IMR-90 (cell line): ENCODE measurements around the gene DUSP22. TPM values are rescaled to one million over a fixed set of nuclear protein-coding genes. Genes with fewer than 3 reads are reported as not detected.

Source experiments
- ATAC-seq: fragments of 200-7000 bp; cut with Tn5 transposase; 2 replicates; pipeline ENCODE4 v1.9.1; 2020; ENCODE audit warnings: low read depth, mild to moderate bottlenecking, moderate library complexity
- BruUV-seq: library from RNA; stranded (reverse); fragments of 400-500 nt; replicated peaks from 2 replicates; lab custom pipeline; 2021; lab: Mats Ljungman, UMichigan
- CTCF ChIA-PET: fragments of 300-600 bp; formaldehyde crosslinking; extraction: SDS; loops from one replicate; lab custom pipeline; 2021; ENCODE audit warnings: antibody characterized with exemption; lab: Yijun Ruan, JAX
- POLR2A ChIA-PET: fragments of 300-600 bp; sonication (Branson Sonifier 250); formaldehyde crosslinking; loops from one replicate; lab custom pipeline; 2022; ENCODE audit warnings: antibody characterized with exemption; ENCODE audit not compliant: unreplicated experiment; lab: Charles Lee
- DNase-seq: peaks from one replicate; pipeline ENCODE4 v3.0.0; 2013
- H2AFZ ChIP-seq: replicated peaks from 2 replicates; pipeline ENCODE3; 2013; ENCODE audit warnings: low read length, mild to moderate bottlenecking; ENCODE audit not compliant: poor library complexity
- H2AK5ac ChIP-seq: 2 replicates; pipeline ENCODE4 v1.6.1; 2013; ENCODE audit warnings: low read depth, low read length, inconsistent platforms
- H2AK9ac ChIP-seq: replicated peaks from 2 replicates; pipeline ENCODE3; 2013; ENCODE audit warnings: mild to moderate bottlenecking, low read depth, low read length, moderate library complexity; ENCODE audit not compliant: poor library complexity
- H2BK120ac ChIP-seq: 2 replicates; pipeline ENCODE4 v1.6.1; 2013; ENCODE audit warnings: low read depth, low read length, inconsistent platforms
- H2BK15ac ChIP-seq: 3 replicates; pipeline ENCODE4 v1.6.1; 2013; ENCODE audit warnings: low read depth, low read length, inconsistent platforms
- H2BK20ac ChIP-seq: 2 replicates; pipeline ENCODE4 v1.6.1; 2013; ENCODE audit warnings: low read depth, mild to moderate bottlenecking, inconsistent platforms, low read length, moderate library complexity
- H2BK5ac ChIP-seq: 2 replicates; pipeline ENCODE4 v1.6.1; 2013; ENCODE audit warnings: mild to moderate bottlenecking, low read depth, low read length, inconsistent platforms; ENCODE audit not compliant: poor library complexity, severe bottlenecking
- H3K14ac ChIP-seq: replicated peaks from 2 replicates; pipeline ENCODE4 v1.6.1; 2013; ENCODE audit warnings: low read depth, low read length, inconsistent platforms
- H3K18ac ChIP-seq: 2 replicates; pipeline ENCODE4 v1.6.1; 2013; ENCODE audit warnings: low read depth, low read length, control low read depth
- H3K23ac ChIP-seq: 2 replicates; pipeline ENCODE4 v1.6.1; 2013; ENCODE audit warnings: low read depth, low read length, inconsistent platforms
- H3K27ac ChIP-seq: 2 replicates; pipeline ENCODE4 v1.5.1; 2013; ENCODE audit warnings: mild to moderate bottlenecking, control low read depth, low read length; ENCODE audit not compliant: insufficient read depth
- H3K27me3 ChIP-seq: 2 replicates; pipeline ENCODE4 v1.6.1; 2013; ENCODE audit warnings: low read length; ENCODE audit not compliant: control insufficient read depth, insufficient read depth
- H3K36me3 ChIP-seq: 2 replicates; pipeline ENCODE4 v1.6.1; 2013; ENCODE audit warnings: low read length, mixed read lengths; ENCODE audit not compliant: control insufficient read depth, insufficient read depth
- H3K4ac ChIP-seq: 2 replicates; pipeline ENCODE4 v1.6.1; 2013; ENCODE audit warnings: low read depth, low read length, inconsistent platforms
- H3K4me1 ChIP-seq: 2 replicates; pipeline ENCODE4 v1.6.1; 2013; ENCODE audit warnings: low read length, mixed read lengths; ENCODE audit not compliant: control insufficient read depth, insufficient read depth
- H3K4me2 ChIP-seq: 2 replicates; pipeline ENCODE4 v1.6.1; 2013; ENCODE audit warnings: low read depth, mild to moderate bottlenecking, control low read depth, low read length, moderate library complexity
- H3K4me3 ChIP-seq: 2 replicates; pipeline ENCODE4 v1.5.1; 2013; ENCODE audit warnings: low read depth, mild to moderate bottlenecking, control low read depth, low read length, moderate library complexity; ENCODE audit not compliant: insufficient read depth
- H3K56ac ChIP-seq: 2 replicates; pipeline ENCODE4 v1.6.1; 2013; ENCODE audit warnings: low read length, inconsistent platforms; ENCODE audit not compliant: insufficient read depth; ENCODE audit errors: extremely low read depth
- H3K79me1 ChIP-seq, 2 experiments: 2 replicates each; pipeline ENCODE4 v1.6.1; 2013; ENCODE audit warnings: low read length in 2 of 2, inconsistent platforms in 1 of 2, low read depth in 1 of 2
- H3K9ac ChIP-seq: 2 replicates; pipeline ENCODE4 v1.6.1; 2013; ENCODE audit warnings: low read depth, low read length, control low read depth
- H3K9me1 ChIP-seq: 2 replicates; pipeline ENCODE4 v1.6.1; 2013; ENCODE audit warnings: low read length, inconsistent platforms; ENCODE audit not compliant: insufficient read depth
- H3K9me3 ChIP-seq: 2 replicates; pipeline ENCODE4 v1.6.1; 2013; ENCODE audit warnings: low read length; ENCODE audit not compliant: control insufficient read depth, insufficient read depth
- H4K20me1 ChIP-seq: 2 replicates; pipeline ENCODE4 v1.6.1; 2013; ENCODE audit warnings: low read length, inconsistent platforms; ENCODE audit not compliant: insufficient read depth
- H4K5ac ChIP-seq: 2 replicates; pipeline ENCODE4 v1.6.1; 2013; ENCODE audit warnings: mild to moderate bottlenecking, low read depth, low read length, control low read depth
- H4K8ac ChIP-seq, 2 experiments: 2 replicates each; pipeline ENCODE4 v1.6.1; 2013; ENCODE audit warnings: low read depth in 2 of 2, low read length in 2 of 2, control low read depth in 1 of 2, inconsistent platforms in 1 of 2
- H4K91ac ChIP-seq: 2 replicates; pipeline ENCODE4 v1.6.1; 2013; ENCODE audit warnings: low read depth, low read length, inconsistent platforms; ENCODE audit not compliant: insufficient read depth
- BHLHE40 ChIP-seq: fragments of 150-350 bp; IDR thresholded peaks from 2 replicates; pipeline ENCODE4 v1.6.1; 2016; ENCODE audit warnings: mild to moderate bottlenecking, low read depth, low read length
- CEBPB ChIP-seq: IDR thresholded peaks from 2 replicates; pipeline ENCODE4 v1.6.1; 2012; ENCODE audit warnings: low read depth, low read length, improper control_type of control experiment
- CHD1 ChIP-seq: IDR thresholded peaks from 2 replicates; pipeline ENCODE4 v1.6.1; 2012; ENCODE audit warnings: low read depth, low read length, improper control_type of control experiment
- CTCF ChIP-seq: conservative IDR thresholded peaks from 2 replicates; pipeline ENCODE4 v1.5.1; 2012; ENCODE audit warnings: mild to moderate bottlenecking, low read depth, low read length, improper control_type of control experiment
- ELK1 ChIP-seq: fragments of 150-350 bp; IDR thresholded peaks from 2 replicates; pipeline ENCODE4 v1.6.1; 2016; ENCODE audit warnings: low read depth, mild to moderate bottlenecking, low read length, moderate library complexity, borderline replicate concordance
- FOS ChIP-seq: fragments of 150-350 bp; IDR thresholded peaks from 2 replicates; pipeline ENCODE4 v1.6.1; 2016; ENCODE audit warnings: low read depth, low read length
- MAFK ChIP-seq: IDR thresholded peaks from 2 replicates; pipeline ENCODE4 v1.6.1; 2012; ENCODE audit warnings: low read depth, low read length, improper control_type of control experiment
- MAZ ChIP-seq: IDR thresholded peaks from 2 replicates; pipeline ENCODE4 v1.6.1; 2012; ENCODE audit warnings: low read depth, mild to moderate bottlenecking, low read length, improper control_type of control experiment, moderate library complexity, borderline replicate concordance
- MXI1 ChIP-seq: IDR thresholded peaks from 2 replicates; pipeline ENCODE4 v1.6.1; 2012; ENCODE audit warnings: low read depth, mild to moderate bottlenecking, low read length, moderate library complexity, borderline replicate concordance
- NFE2L2 ChIP-seq: fragments of 150-350 bp; IDR thresholded peaks from 2 replicates; pipeline ENCODE4 v1.6.1; 2016; ENCODE audit warnings: low read depth, mild to moderate bottlenecking, low read length
- POLR2A ChIP-seq: IDR thresholded peaks from 2 replicates; pipeline ENCODE4 v1.6.1; 2012; ENCODE audit warnings: mild to moderate bottlenecking, low read depth, low read length
- RAD21 ChIP-seq: IDR thresholded peaks from 2 replicates; pipeline ENCODE4 v1.6.1; 2012; ENCODE audit warnings: low read length, improper control_type of control experiment
- RCOR1 ChIP-seq: IDR thresholded peaks from 2 replicates; pipeline ENCODE4 v1.6.1; 2012; ENCODE audit warnings: mild to moderate bottlenecking, low read length, improper control_type of control experiment; ENCODE audit not compliant: insufficient replicate concordance
- RFX5 ChIP-seq: IDR thresholded peaks from 2 replicates; pipeline ENCODE4 v1.8.0; 2012; ENCODE audit warnings: low read depth, mild to moderate bottlenecking, low read length, moderate library complexity
- SMC3 ChIP-seq: fragments of 150-350 bp; IDR thresholded peaks from 2 replicates; pipeline ENCODE4 v1.6.1; 2016; ENCODE audit warnings: low read depth, mild to moderate bottlenecking, antibody characterized with exemption, low read length, moderate library complexity
- USF2 ChIP-seq: fragments of 150-350 bp; IDR thresholded peaks from 2 replicates; pipeline ENCODE4 v1.6.1; 2017; ENCODE audit warnings: mild to moderate bottlenecking, antibody characterized with exemption, low read length, low read depth
- WGBS, 2 experiments: methylation state at CpG; one replicate each; pipeline versions ENCODE4 v1.1.5 to v1.1.7; 2013; ENCODE audit warnings: missing lambda C conversion rate in 2 of 2; ENCODE audit not compliant: insufficient read length in 1 of 2; ENCODE audit errors: extremely low coverage in 2 of 2; 5-methylcytosine and 5-hydroxymethylcytosine counted together
- dilution Hi-C: fragments of 300-500 bp; cut with HindIII; formaldehyde crosslinking; loops from one replicate; pipeline ENCODE4 v1.14.3; 2018; ENCODE audit warnings: low sequenced_read_pairs; ENCODE audit not compliant: unreplicated experiment
- in situ Hi-C: fragments of 300-500 bp; cut with MboI; formaldehyde crosslinking; loops from 3 replicates; pipeline ENCODE4 v1.14.3; 2019; ENCODE audit warnings: low sequenced_read_pairs, inconsistent platforms, mixed read lengths
- intact Hi-C: fragments of 100-400 bp; cut with micrococcal nuclease; formaldehyde crosslinking; loops from 2 replicates; pipeline ENCODE4 v1.10.0; 2022
- polyA plus RNA-seq, 3 experiments: library from polyadenylated mRNA; depleted of rRNA; stranded (reverse); fragments of >200 nt; gene quantifications; 2 replicates each; pipeline ENCODE4 v1.2.3, GENCODE V29; 2012; ENCODE audit warnings: low replicate concordance in 1 of 3
- total RNA-seq: library from RNA; depleted of rRNA; stranded (reverse); fragments of >200 nt; gene quantifications from 2 replicates; pipeline ENCODE4 v1.2.3, GENCODE V29; 2012

Gene DUSP22
- total and polyA plus RNA-seq, 2 of the 4 experiments (the other 2 are of a cell fraction): 7.1 to 8.2 TPM

GRCh38 chr6:300494-301198, 8.4 kb downstream of the DUSP22 start:
- no TSS peak for BruUV-seq
- in situ Hi-C loops: no loop called here
- H3K9me3 ChIP-seq: peaks cover 2% of the 10 kb centered on the region; the same call in 1 of the 2 replicates

More at GRCh38 chr6:300494-301198, 8.4 kb downstream of the DUSP22 start:
- H3K4me2 ChIP-seq: no peak overlapping the region
- no peak overlapping the region for H3K14ac ChIP-seq
- peaks cover 0 to 5% of the 10 kb centered on the region in 2 experiments; a peak in 1 of 4 replicates for H3K79me1 ChIP-seq
- no peak overlapping the region for H2BK20ac ChIP-seq
- dilution Hi-C loops (no loop called here), intact Hi-C loops (no loop called here)
- no peak for TF ChIP-seq CTCF
- TF ChIP-seq NFE2L2: no peak
- no peak for TF ChIP-seq FOS
- TF ChIP-seq RFX5: no peak
- no peak for TF ChIP-seq CEBPB
- TF ChIP-seq ELK1: no peak
- no peak for TF ChIP-seq BHLHE40
- TF ChIP-seq RAD21: no peak
- no peak for TF ChIP-seq POLR2A
- no peak for TF ChIP-seq USF2
- no peak for TF ChIP-seq SMC3
- TF ChIP-seq MXI1: no peak
- TF ChIP-seq MAFK: no peak
- TF ChIP-seq MAZ: no peak
- no peak for TF ChIP-seq CHD1
- TF ChIP-seq RCOR1: no peak
- no peak overlapping the region for H4K91ac ChIP-seq
- no peak overlapping the region for H2AK9ac ChIP-seq
- no peak overlapping the region for H3K4ac ChIP-seq
- no peak overlapping the region for H4K5ac ChIP-seq
- H3K27me3 ChIP-seq: no peaks in the 10 kb centered on the region
- no peak for ATAC-seq
- H3K36me3 ChIP-seq: no peaks in the 10 kb centered on the region
- H4K8ac ChIP-seq: no peak overlapping the region
- WGBS, 2 experiments: 75% methylated on average over 10 of the region's 10 CpGs; no CpG with 5 or more reads in 1 of the 2 experiments
- H2AK5ac ChIP-seq: no peak overlapping the region
- no peak overlapping the region for H2BK5ac ChIP-seq
- no peaks in the 10 kb centered on the region for H3K4me1 ChIP-seq
- no peak for DNase-seq
- no peak overlapping the region for H3K4me3 ChIP-seq
- H2BK120ac ChIP-seq: no peak overlapping the region
- H2AFZ ChIP-seq: no peak overlapping the region
- H3K56ac ChIP-seq: no peak overlapping the region
- H2BK15ac ChIP-seq: no peak overlapping the region
- H3K23ac ChIP-seq: no peak overlapping the region
- ChIA-PET CTCF (no interaction called here), POLR2A (no interaction called here)
- H3K27ac ChIP-seq: no peak overlapping the region
- no peak overlapping the region for H3K18ac ChIP-seq
- no peak overlapping the region for H3K9ac ChIP-seq
- no peaks in the 10 kb centered on the region for H3K9me1 ChIP-seq
- H4K20me1 ChIP-seq: no peaks in the 10 kb centered on the region
